K562 (cell line): ENCODE data around the gene HPCAL1. TPM values are rescaled to one million over a fixed set of nuclear protein-coding genes. Genes with fewer than 3 reads are reported as not detected.
A peak's percentile ranks its signal among the peaks of the same experiment; 100 is the strongest.

Experiments
- ATAC-seq: fragments of 200-7000 bp; cut with Tn5 transposase; 3 replicates; pipeline ENCODE4 v1.9.1; 2020; ENCODE audit warnings: moderate library complexity
- BruUV-seq: library from RNA; stranded (reverse); fragments of 400-500 nt; replicated peaks from 2 replicates; lab custom pipeline; 2021; lab: Mats Ljungman, UMichigan
- CTCF ChIA-PET: fragments of 300-600 bp; formaldehyde crosslinking; extraction: SDS; loops from one replicate; lab custom pipeline; 2021; ENCODE audit warnings: low intra/inter-chr PET ratio; lab: Yijun Ruan, JAX
- POLR2A ChIA-PET: fragments of 300-600, 350-650 bp; sonication (Branson Sonifier 250); formaldehyde crosslinking; extraction: SDS; loops from one replicate; lab custom pipeline; 2021; ENCODE audit warnings: antibody characterized with exemption, inconsistent platforms; lab: Yijun Ruan, JAX
- DNase-seq, 4 experiments: peaks; one replicate each; pipeline versions ENCODE4 v3.0.0 to v3.0.0-alpha.2; 2011 to 2018; ENCODE audit warnings: low spot score in 3 of 4, mixed read lengths in 3 of 4; ENCODE audit errors: extremely low read depth in 1 of 4
- FAIRE-seq: peaks from 2 replicates; lab custom pipeline; 2011; peaks lifted over from hg19 to GRCh38; lab: Jason Lieb, UNC
- H2AFZ ChIP-seq: 2 replicates; pipeline ENCODE4 v1.6.0; 2011; ENCODE audit warnings: low read depth, low read length, control low read depth, inconsistent platforms
- H3K27ac ChIP-seq: fragments of 200-600 bp; 3 replicates; pipeline ENCODE4 v1.8.0; 2011; ENCODE audit warnings: low read depth, mild to moderate bottlenecking, control low read depth, inconsistent platforms, low read length, moderate library complexity, mixed read lengths; ENCODE audit errors: extremely low read depth
- H3K27me3 ChIP-seq, 2 experiments: fragments of 300-600 bp in 1 of 2; 2 replicates in 1 of 2; 3 replicates in 1 of 2; pipeline versions ENCODE4 v1.6.0 to v1.8.0; 2011; ENCODE audit warnings: inconsistent platforms in 2 of 2, low read length in 2 of 2, mild to moderate bottlenecking in 1 of 2, mixed read lengths in 1 of 2, moderate library complexity in 1 of 2; ENCODE audit not compliant: control insufficient read depth in 2 of 2, insufficient read depth in 2 of 2
- H3K36me3 ChIP-seq: fragments of 300-600 bp; 3 replicates; pipeline ENCODE4 v1.8.0; 2011; ENCODE audit warnings: mild to moderate bottlenecking, low read length, inconsistent platforms; ENCODE audit not compliant: control insufficient read depth, insufficient read depth
- H3K4me1 ChIP-seq, 2 experiments: fragments of 200-600 bp in 1 of 2; replicated peaks in 1 of 2; 2 replicates in 1 of 2; 3 replicates in 1 of 2; pipeline versions ENCODE4 v1.5.1 to v1.8.0; 2011; ENCODE audit warnings: inconsistent platforms in 2 of 2, low read length in 2 of 2, mild to moderate bottlenecking in 1 of 2, mixed read lengths in 1 of 2, moderate library complexity in 1 of 2; ENCODE audit not compliant: control insufficient read depth in 2 of 2, insufficient read depth in 2 of 2
- H3K4me2 ChIP-seq: 2 replicates; pipeline ENCODE4 v1.6.1; 2011; ENCODE audit warnings: low read length, control low read depth, inconsistent platforms, mixed read lengths; ENCODE audit not compliant: insufficient read depth
- H3K4me3 ChIP-seq: fragments of 200-600 bp; sonication (generic), shearing (Covaris generic); 2 replicates; pipeline ENCODE4 v1.5.1; 2016; ENCODE audit warnings: control low read depth, inconsistent platforms
- H3K79me2 ChIP-seq: fragments of 200-600 bp; 3 replicates; pipeline ENCODE4 v1.8.0; 2011; ENCODE audit warnings: low read length, inconsistent platforms; ENCODE audit not compliant: control insufficient read depth, insufficient read depth
- H3K9ac ChIP-seq, 2 experiments: 2 replicates each; pipeline versions ENCODE4 v1.6.0 to v1.6.1; 2011; ENCODE audit warnings: low read depth in 2 of 2, low read length in 2 of 2, control low read depth in 1 of 2, inconsistent platforms in 1 of 2, mild to moderate bottlenecking in 1 of 2, mixed read lengths in 1 of 2; ENCODE audit not compliant: insufficient read depth in 1 of 2
- H3K9me1 ChIP-seq: one replicate; pipeline ENCODE4 v1.6.0; 2011; ENCODE audit warnings: inconsistent platforms, mild to moderate bottlenecking, low read length, moderate library complexity; ENCODE audit not compliant: control insufficient read depth, insufficient read depth
- H3K9me3 ChIP-seq: replicated peaks from 2 replicates; pipeline ENCODE4 v1.5.1; 2011; ENCODE audit warnings: low read depth, low read length, inconsistent platforms; ENCODE audit not compliant: control insufficient read depth, insufficient read depth
- H4K20me1 ChIP-seq: replicated peaks from 2 replicates; pipeline ENCODE4 v1.6.1; 2011; ENCODE audit warnings: low read length, inconsistent platforms, mixed read lengths; ENCODE audit not compliant: control insufficient read depth, insufficient read depth
- FOXA3 ChIP-seq, 2 experiments: fragments of 450-650 bp in 1 of 2; sonication (generic) in 1 of 2; formaldehyde crosslinking; IDR thresholded peaks in 1 of 2; conservative IDR thresholded peaks in 1 of 2; 2 replicates each; pipeline versions ENCODE4 v1.4.0 to v1.8.0; 2020 to 2022; ENCODE audit warnings: mild to moderate bottlenecking in 2 of 2, missing genetic modification reagents in 1 of 2
- FOXJ3 ChIP-seq: sonication (generic); formaldehyde crosslinking; IDR thresholded peaks from 2 replicates; pipeline ENCODE4 v1.4.0; 2020; ENCODE audit warnings: mild to moderate bottlenecking, missing genetic modification reagents
- PHF21A ChIP-seq: fragments of 450-650 bp; IDR thresholded peaks from 2 replicates; pipeline ENCODE4 v1.6.1; 2017; ENCODE audit warnings: low read depth, borderline replicate concordance
- U2AF1 ChIP-seq: fragments of 200-400 bp; formaldehyde crosslinking; optimal IDR thresholded peaks from 2 replicates; pipeline ENCODE3; 2017; ENCODE audit warnings: mild to moderate bottlenecking, low read depth, low read length, moderate library complexity
- ZNF253 ChIP-seq: fragments of 250-450 bp; sonication (Bioruptor Pico); conservative IDR thresholded peaks from 2 replicates; pipeline ENCODE4 v1.6.1; 2021; ENCODE audit warnings: mild to moderate bottlenecking
- WGBS: fragments of 100-300 bp; shearing (Covaris generic); methylation state at CpG from one replicate; pipeline ENCODE4 v1.1.6; 2016; ENCODE audit warnings: low coverage, mixed read lengths; ENCODE audit not compliant: insufficient coverage; ENCODE audit errors: missing lambda C conversion rate; 5-methylcytosine and 5-hydroxymethylcytosine counted together
- in situ Hi-C: fragments of 300-500 bp; cut with MboI; formaldehyde crosslinking; loops from 4 replicates; pipeline ENCODE4 v1.15.0; 2018; ENCODE audit warnings: inconsistent platforms, mixed read lengths
- intact Hi-C: fragments of 100-400 bp; cut with micrococcal nuclease; formaldehyde crosslinking; loops from 2 replicates; pipeline ENCODE4 v1.14.2; 2022
- polyA plus RNA-seq, 8 experiments: library from polyadenylated mRNA; depleted of rRNA in 4 of 8; stranded (reverse) in 5 of 8; unstranded in 3 of 8; fragments of >200 nt; fragmentation: Nextera tagmentation in 2 of 8; fragmentation: Illumina TruSeq in 1 of 8; extraction: Ambion mirVana in 2 of 8; extraction: Trizol in 1 of 8; gene quantifications; 2 replicates each; pipeline versions ENCODE4 v1.2.1 to v1.2.3, GENCODE V29; 2011 to 2014; ENCODE audit warnings: inconsistent platforms in 1 of 8, missing spikeins in 1 of 8
- total RNA-seq, 7 experiments: library from RNA; depleted of rRNA in 6 of 7; stranded (reverse); fragments of >200 nt in 6 of 7; fragmentation: Illumina TruSeq in 2 of 7; extraction: Trizol in 2 of 7; gene quantifications; 2 replicates each; pipeline versions ENCODE4 v1.2.1 to v1.2.3, GENCODE V29; 2011 to 2021; ENCODE audit warnings: low replicate concordance in 1 of 7

HPCAL1 gene
- total and polyA plus RNA-seq, 9 of the 15 experiments (the other 6 are each of a cell fraction or from before 2014, with no cell fraction given) = 2.7 to 65.5 (median 23.9) TPM

- in situ Hi-C loops = no loop called here
- ATAC-seq (no peak), DNase-seq (no peak), FAIRE-seq (no peak)
- CTCF ChIA-PET = no interaction called here
- Histone ChIP-seq H3K9me1 (peaks cover 10% of the 10 kb centered on the region), H3K27me3 (no peaks in the 10 kb centered on the region), H4K20me1 (peaks cover 15% of the 10 kb centered on the region), H3K79me2 (peaks cover 49% of the 10 kb centered on the region), H3K9me3 (no peaks in the 10 kb centered on the region), H3K27ac (no peak overlapping the region), H2AFZ (no peak overlapping the region)
- POLR2A ChIA-PET = no interaction called here
- intact Hi-C loops = no loop called here
- no TSS peak for BruUV-seq
- TF ChIP-seq FOXA3 (CRISPR knock-in tag; conservative IDR thresholded peaks at IDR 0.05 in 1 of 2, IDR thresholded peaks at IDR 0.05 in 1 of 2) (0 out of 4 replicates have a peak, but pooled peaks of 1 of the 2 experiments have one; percentile 35), ZNF253 (CRISPR knock-in tag) (no peak), U2AF1 (no peak), FOXJ3 (CRISPR knock-in tag) (no peak), PHF21A (no peak)
- TF ChIP-seq, all 486 proteins: peak for 1
- Histone ChIP-seq H3K4me2 (no peak overlapping the region), H3K9ac (no peak overlapping the region; a peak in 1 of 4 replicates), H3K4me1 (peaks cover 21 to 74% of the 10 kb centered on the region in 2 experiments; a peak in 4 of 5 replicates), H3K36me3 (no peaks in the 10 kb centered on the region; the same call in 2 of the 3 replicates), H3K4me3 (no peak overlapping the region)
- WGBS = 75% methylated on average over 15 of the region's 15 CpGs
These were observed 64.0 kb downstream of the HPCAL1 start for GRCh38 chr2:10366601-10367270.
